ENCODE data around the gene VPS25.

VPS25 gene

DNA sequence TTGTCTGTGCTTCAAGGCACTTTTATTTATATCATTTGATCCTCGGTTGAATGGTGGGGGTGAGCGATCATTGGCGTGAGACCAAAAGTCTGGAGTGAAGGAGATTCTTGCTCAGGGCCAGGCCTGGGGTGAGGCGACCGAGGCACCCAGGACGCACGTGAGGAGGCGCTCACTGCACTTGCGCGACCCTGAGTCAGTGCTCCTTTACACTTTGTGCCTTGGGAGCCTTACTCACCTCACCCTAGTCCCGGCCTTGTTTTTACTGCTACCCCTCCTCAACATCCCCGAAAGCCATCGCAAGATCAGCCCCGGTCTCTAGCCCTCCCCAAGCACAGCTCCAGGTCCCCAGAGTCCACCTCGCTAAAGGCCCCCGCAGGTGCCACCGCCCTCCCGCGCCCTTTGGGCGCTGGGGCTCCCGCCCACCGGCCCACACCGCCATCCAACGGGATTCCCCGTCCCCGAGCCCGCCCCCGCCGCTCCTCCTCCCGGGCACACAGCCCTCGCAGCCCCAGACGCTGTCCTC lies 28.9 kb upstream of the VPS25 start:
- H3K4me1 Mint-ChIP-seq: peaks cover 25% of the 10 kb centered on the region
- H3K27me3 Mint-ChIP-seq (ENCODE audit: low read depth): no peaks in the 10 kb centered on the region
- no peaks in the 10 kb centered on the region for H3K36me3 Mint-ChIP-seq (ENCODE audit: low read depth)
- H3K4me3 Mint-ChIP-seq: peak overlapping the region; percentile 88 to 97 (median 97)
- TF ChIP-seq, protein P1, sequence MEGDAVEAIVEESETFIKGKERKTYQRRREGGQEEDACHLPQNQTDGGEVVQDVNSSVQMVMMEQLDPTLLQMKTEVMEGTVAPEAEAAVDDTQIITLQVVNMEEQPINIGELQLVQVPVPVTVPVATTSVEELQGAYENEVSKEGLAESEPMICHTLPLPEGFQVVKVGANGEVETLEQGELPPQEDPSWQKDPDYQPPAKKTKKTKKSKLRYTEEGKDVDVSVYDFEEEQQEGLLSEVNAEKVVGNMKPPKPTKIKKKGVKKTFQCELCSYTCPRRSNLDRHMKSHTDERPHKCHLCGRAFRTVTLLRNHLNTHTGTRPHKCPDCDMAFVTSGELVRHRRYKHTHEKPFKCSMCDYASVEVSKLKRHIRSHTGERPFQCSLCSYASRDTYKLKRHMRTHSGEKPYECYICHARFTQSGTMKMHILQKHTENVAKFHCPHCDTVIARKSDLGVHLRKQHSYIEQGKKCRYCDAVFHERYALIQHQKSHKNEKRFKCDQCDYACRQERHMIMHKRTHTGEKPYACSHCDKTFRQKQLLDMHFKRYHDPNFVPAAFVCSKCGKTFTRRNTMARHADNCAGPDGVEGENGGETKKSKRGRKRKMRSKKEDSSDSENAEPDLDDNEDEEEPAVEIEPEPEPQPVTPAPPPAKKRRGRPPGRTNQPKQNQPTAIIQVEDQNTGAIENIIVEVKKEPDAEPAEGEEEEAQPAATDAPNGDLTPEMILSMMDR (IDR thresholded peaks at IDR 0.05; ENCODE audit: unreplicated experiment in 3 of 3): no peak
- no peaks in the 10 kb centered on the region for H3K9me3 Mint-ChIP-seq
- H3K27ac Mint-ChIP-seq: peak overlapping the region; percentile 84 to 94 (median 92)

DNA sequence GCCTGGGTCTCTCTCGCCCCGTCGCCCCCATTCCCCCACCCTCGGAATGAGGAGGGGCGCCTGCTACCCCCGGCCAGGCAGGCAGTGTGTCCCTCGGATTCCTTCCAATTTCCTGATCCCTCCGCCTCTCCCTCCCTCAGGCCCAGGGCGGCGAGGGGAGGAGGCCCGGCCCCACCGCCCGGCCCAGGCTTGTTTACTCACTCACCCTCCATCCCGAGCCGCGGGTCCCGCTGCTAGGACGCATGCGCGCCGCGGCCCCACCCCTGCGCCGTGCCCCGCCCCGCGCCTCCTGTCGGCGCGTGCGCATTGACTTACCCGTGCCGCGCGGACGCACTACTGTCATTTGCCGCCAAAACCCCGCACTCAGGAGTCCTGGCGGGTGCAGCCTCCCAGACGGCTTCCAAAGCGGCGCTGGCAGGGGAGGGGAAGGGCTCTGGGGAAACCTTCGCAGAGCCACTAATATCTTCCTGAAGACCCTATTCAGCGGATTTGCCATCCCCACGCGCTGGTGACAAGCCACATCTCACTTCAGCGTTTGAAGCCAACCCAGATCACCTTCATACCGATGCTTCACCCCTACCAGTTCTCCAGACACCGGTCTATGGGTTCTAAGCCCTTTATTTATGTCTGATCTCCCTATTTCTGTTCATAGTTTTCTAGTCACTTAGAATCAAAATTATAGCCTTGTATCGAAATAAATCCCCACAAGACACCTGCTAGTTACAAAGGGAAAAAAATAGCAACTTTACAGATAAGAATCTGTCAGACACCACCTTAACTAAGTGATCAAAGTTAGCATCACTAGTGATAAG lies 28.2 kb upstream of the VPS25 start, which contains the start of gene EZH1:
Gene EZH1, minus strand, starts transcription at position 235 of the 812 bp plus-strand sequence. CDS start 16,099 bp downstream, outside the sequence.
- H3K9me3 Mint-ChIP-seq: no peaks in the 10 kb centered on the region
- peaks cover 28% of the 10 kb centered on the region for H3K4me1 Mint-ChIP-seq
- TF ChIP-seq, protein P1 (IDR thresholded peaks at IDR 0.05; ENCODE audit: unreplicated experiment in 3 of 3): no peak
- peak within 1 kb of the TSS; percentile 84 to 94 (median 92) for H3K27ac Mint-ChIP-seq
- H3K4me3 Mint-ChIP-seq: peak within 1 kb of the TSS; percentile 88 to 97 (median 97)
- no peaks in the 10 kb centered on the region for H3K27me3 Mint-ChIP-seq (ENCODE audit: low read depth)
- no peaks in the 10 kb centered on the region for H3K36me3 Mint-ChIP-seq (ENCODE audit: low read depth)

- Mint-ChIP-seq H3K9me3 (no peaks in the 10 kb centered on the region), H3K27ac (peak overlapping the region; percentile 1 to 86 (median 60)), H3K36me3 (ENCODE audit: low read depth) (no peaks in the 10 kb centered on the region), H3K27me3 (ENCODE audit: low read depth) (no peaks in the 10 kb centered on the region), H3K4me3 (peak overlapping the region in 1 of 3 experiments; percentile 31), H3K4me1 (peaks cover 34% of the 10 kb centered on the region)
- TF ChIP-seq, protein P1 (IDR thresholded peaks at IDR 0.05; ENCODE audit: unreplicated experiment in 3 of 3): no peak
These were observed 24.9 kb upstream of the VPS25 start for GRCh38 chr17:42748202-42748907.

- Mint-ChIP-seq H3K4me1 (peaks cover 28% of the 10 kb centered on the region), H3K9me3 (no peaks in the 10 kb centered on the region), H3K27me3 (ENCODE audit: low read depth) (peaks cover 5% of the 10 kb centered on the region), H3K36me3 (ENCODE audit: low read depth) (no peaks in the 10 kb centered on the region), H3K27ac (peak overlapping the region; percentile 37 to 86 (median 60)), H3K4me3 (peak overlapping the region in 2 of 3 experiments; percentile 6 to 31)
- TF ChIP-seq, protein P1 (IDR thresholded peaks at IDR 0.05; ENCODE audit: unreplicated experiment in 3 of 3): no peak
These were observed 24.1 kb upstream of the VPS25 start for GRCh38 chr17:42748908-42749798.

DNA sequence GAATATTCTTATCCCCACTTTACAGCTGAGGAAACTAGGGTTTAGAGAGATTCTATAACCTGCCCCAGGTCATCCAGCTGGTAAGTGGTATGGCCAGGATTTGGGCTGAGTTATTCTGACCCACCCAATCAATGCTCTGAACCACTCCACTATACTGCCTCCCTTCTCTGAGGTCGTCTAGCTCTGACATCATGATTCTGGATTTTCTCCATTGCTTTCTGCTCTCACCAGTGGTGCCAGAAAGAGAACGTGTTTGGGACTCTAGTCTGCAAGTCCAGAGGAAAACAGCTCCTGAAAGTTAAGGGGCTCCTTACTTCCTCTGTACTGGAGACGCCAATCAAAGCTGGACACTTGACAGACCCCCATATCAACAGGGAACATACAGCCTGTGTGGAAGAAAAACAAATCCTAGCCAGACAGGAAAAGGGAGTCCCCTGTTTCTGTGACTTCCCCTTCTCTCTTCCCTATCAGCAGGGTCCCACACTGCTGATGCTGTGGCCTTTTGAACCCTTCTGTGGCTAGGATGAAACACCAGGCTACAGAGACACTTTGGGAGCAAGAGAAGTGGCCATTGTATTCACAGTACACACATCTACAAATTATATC lies 22.4 kb upstream of the VPS25 start:
- no peak overlapping the region for H3K4me3 Mint-ChIP-seq
- H3K27me3 Mint-ChIP-seq (ENCODE audit: low read depth): peaks cover 5% of the 10 kb centered on the region
- TF ChIP-seq, protein P1 (IDR thresholded peaks at IDR 0.05; ENCODE audit: unreplicated experiment in 3 of 3): no peak
- H3K4me1 Mint-ChIP-seq: peaks cover 22% of the 10 kb centered on the region
- no peaks in the 10 kb centered on the region for H3K36me3 Mint-ChIP-seq (ENCODE audit: low read depth)
- H3K27ac Mint-ChIP-seq: peak overlapping the region; percentile 35 to 80 (median 78)
- H3K9me3 Mint-ChIP-seq: no peaks in the 10 kb centered on the region

All from nephron (organoid).